HG03064 (cell line): ENCODE results near the gene SLC35F1.

Experiments
- ATAC-seq: cut with Tn5 transposase; IDR thresholded peaks from one replicate; pipeline ENCODE4 v1.9.1; 2021; ENCODE audit warnings: low read depth; ENCODE audit not compliant: unreplicated experiment

SLC35F1 gene

GRCh38 chr6:118103381-118104146, 196.5 kb downstream of the SLC35F1 start:
- ATAC-seq, result no peak

- no peak for ATAC-seq
Observed at GRCh38 chr6:118122161-118122725, 215.2 kb downstream of the SLC35F1 start.

- ATAC-seq, result no peak
Observed at GRCh38 chr6:118122801-118123200, 215.7 kb downstream of the SLC35F1 start.

- ATAC-seq, result no peak
Observed at GRCh38 chr6:118123503-118124037, 216.5 kb downstream of the SLC35F1 start.

GRCh38 chr6:118124851-118125250, 217.8 kb downstream of the SLC35F1 start:
- no peak for ATAC-seq

GRCh38 chr6:118128755-118129154, 221.7 kb downstream of the SLC35F1 start:
- ATAC-seq, result no peak

GRCh38 chr6:118134206-118134605, 227.1 kb downstream of the SLC35F1 start:
- no peak for ATAC-seq

GRCh38 chr6:118134736-118135135, 227.7 kb downstream of the SLC35F1 start:
- ATAC-seq, result no peak

- no peak for ATAC-seq
Observed at GRCh38 chr6:118135371-118135770, 228.3 kb downstream of the SLC35F1 start.

GRCh38 chr6:118141211-118141610, 234.1 kb downstream of the SLC35F1 start:
- no peak for ATAC-seq

GRCh38 chr6:118146584-118146983, 239.5 kb downstream of the SLC35F1 start:
- no peak for ATAC-seq

GRCh38 chr6:118147511-118147910, 240.4 kb downstream of the SLC35F1 start:
- ATAC-seq, result no peak

- no peak for ATAC-seq
Observed at GRCh38 chr6:118148561-118148960, 241.5 kb downstream of the SLC35F1 start.

GRCh38 chr6:118152524-118152923, 245.5 kb downstream of the SLC35F1 start:
- ATAC-seq, result no peak

- no peak for ATAC-seq
Observed at GRCh38 chr6:118161343-118161742, 254.3 kb downstream of the SLC35F1 start.

GRCh38 chr6:118163542-118163941, 256.5 kb downstream of the SLC35F1 start:
- ATAC-seq, result no peak

- no peak for ATAC-seq
Observed at GRCh38 chr6:118165500-118165899, 258.4 kb downstream of the SLC35F1 start.

- no peak for ATAC-seq
Observed at GRCh38 chr6:118168421-118168820, 261.4 kb downstream of the SLC35F1 start.

- ATAC-seq, result no peak
Observed at GRCh38 chr6:118171852-118172251, 264.8 kb downstream of the SLC35F1 start.

- ATAC-seq, result no peak
Observed at GRCh38 chr6:118174071-118174470, 267.0 kb downstream of the SLC35F1 start.

GRCh38 chr6:118177720-118178119, 270.7 kb downstream of the SLC35F1 start:
- no peak for ATAC-seq

GRCh38 chr6:118179048-118179447, 272.0 kb downstream of the SLC35F1 start:
- no peak for ATAC-seq
